Heart right ventricle (tissue), 16 donors: ENCODE data around the gene PPP1CC. TPM values are rescaled to one million over a fixed set of nuclear protein-coding genes. Genes with fewer than 3 reads are reported as not detected.

Experiments used
- ATAC-seq, 8 donors: fragments of 200-7000 bp; cut with Tn5 transposase; one replicate each; pipeline ENCODE4 v1.9.1; 2020; ENCODE audit warnings: mild to moderate bottlenecking in 8 of 8, moderate library complexity in 8 of 8, moderate number of reproducible peaks in 1 of 8
- DNase-seq, 2 donors: peaks; one replicate each; pipeline ENCODE4 v3.0.0-alpha.2; 2020
- H3K27ac ChIP-seq, 10 donors: fragments of 200-600 bp; sonication (generic) in 2 of 10; one replicate each; pipeline versions ENCODE4 v1.5.0 to v1.8.0; 2020 to 2022; ENCODE audit warnings: mild to moderate bottlenecking in 3 of 10
- H3K27me3 ChIP-seq, 7 donors: fragments of 200-600 bp; one replicate each; pipeline ENCODE4 v1.8.0; 2021 to 2022; ENCODE audit warnings: mild to moderate bottlenecking in 2 of 7
- H3K36me3 ChIP-seq, 9 donors: fragments of 200-600 bp; sonication (generic) in 1 of 9; one replicate each; pipeline versions ENCODE4 v1.5.0 to v1.8.0; 2020 to 2022; ENCODE audit warnings: mild to moderate bottlenecking in 2 of 9
- H3K4me1 ChIP-seq, 9 donors: fragments of 200-600 bp; sonication (generic) in 1 of 9; one replicate each; pipeline versions ENCODE4 v1.5.0 to v1.8.0; 2020 to 2022; ENCODE audit warnings: mild to moderate bottlenecking in 4 of 9
- H3K4me3 ChIP-seq, 10 donors: fragments of 200-600 bp; sonication (generic) in 2 of 10; one replicate each; pipeline versions ENCODE4 v1.5.0 to v1.8.0; 2020 to 2022; ENCODE audit warnings: mild to moderate bottlenecking in 7 of 10, moderate library complexity in 2 of 10
- H3K9me3 ChIP-seq, 11 donors: fragments of 200-600 bp in 10 of 11; sonication (generic) in 2 of 11; one replicate each; pipeline versions ENCODE4 v1.5.0 to v1.8.0; 2013 to 2022; ENCODE audit warnings: mild to moderate bottlenecking in 2 of 11, control low read depth in 1 of 11, moderate library complexity in 1 of 11
- CTCF ChIP-seq, 9 donors: fragments of 200-600 bp; sonication (generic) in 2 of 9; IDR thresholded peaks; one replicate each; pipeline versions ENCODE4 v1.5.0 to v1.8.0; 2021 to 2022; ENCODE audit warnings: antibody characterized with exemption in 9 of 9, mild to moderate bottlenecking in 5 of 9, moderate library complexity in 1 of 9
- WGBS, 2 donors: extraction: QIAGEN DNeasy Blood & Tissue Kit; methylation state at CpG; one replicate each; pipeline ENCODE4 v1.1.7; 2013; ENCODE audit warnings: inconsistent platforms in 1 of 2; 5-methylcytosine and 5-hydroxymethylcytosine counted together
- intact Hi-C, 10 donors: fragments of 100-400 bp; cut with DNase I; formaldehyde crosslinking; loops; one replicate each; pipeline versions ENCODE4 v1.11.1 to v1.14.2; 2022
- polyA plus RNA-seq, 2 donors: library from polyadenylated mRNA; stranded (reverse); fragments of 200-250 nt; gene quantifications; one replicate each; pipeline ENCODE4 v1.2.3, GENCODE V29; 2013
- total RNA-seq, 10 donors: library from RNA; stranded (reverse); fragmentation: NEBNext Ultra II Directional in 3 of 10; extraction: Animal tissue kit (Norgen Biotek cat#: 25700) in 3 of 10; gene quantifications; one replicate each; pipeline versions ENCODE4 v1.2.1 to v1.2.4, GENCODE V29; 2021 to 2023
- donor health status: Arrhythmogenic right ventricular cardiomyopathy.
- donor health status: ischemic (EF 13 %, LVEDD 7.1; RV severe dilation, severe dysfunction).
- donor health status: healthy with polysubstance abuse.
- donor health status: DM: no; HTN: yes; CAD: no.
- donor health status: DM: no; HTN: no; CAD: no.
- donor health status: ischemic (EF 25% LVEDD 6.9; RV normal size, moderate dysfunction).
- donor health status: ischemic (EF 25% LVEDD 5.7; RV mildly dilated, moderate dysfunction).
- donor health status: healthy.
- donor health status: DM: yes; HTN: yes; CAD: no.
- donor health status: Ischemic cardiomyopathy.
- donor health status: ischemic (EF 35%, LVEDD 5.7; RV mildly dilated, moderate dysfunction).
- donor health status: nonischemic (EF 11% LVEDD 7.7; RV severe dilation, severe dysfunction).
- donor health status: DM: yes; HTN: yes; CAD: no.
- donor health status: PGD.
- donor health status: ischemic (EF 29% LVEDD 5.4; RV normal size, mild dysfunction).
- donor health status: nonischemic (EF 23%, LVEDD 6.1; RV moderate dilation, normal function).

The PPP1CC gene
- total and polyA plus RNA-seq, 12 donors: 66.0 to 248 (median 134) TPM

- H3K4me1 ChIP-seq: peaks cover 0 to 41% (median 23%) of the 10 kb centered on the region in 9 donors
- TF ChIP-seq CTCF (IDR thresholded peaks at IDR 0.05): no peak
- WGBS, 2 donors: 25 to 58% methylated on average over 1 of the region's 1 CpG
- intact Hi-C loops: loop anchor here in 1 of 10 donors (2.0 kb wide), 1 partner anchor 57 kb away; no protein-coding TSS in a partner anchor
- peak in 1 of 8 donors; percentile 23 for ATAC-seq
- DNase-seq: no peak
- no peaks in the 10 kb centered on the region for H3K27me3 ChIP-seq
- peaks cover 0 to 26% (median 0%) of the 10 kb centered on the region in 9 donors for H3K36me3 ChIP-seq
- no peak overlapping the region for H3K4me3 ChIP-seq
- no peak overlapping the region for H3K27ac ChIP-seq
- peaks cover 0 to 5% (median 0%) of the 10 kb centered on the region in 11 donors for H3K9me3 ChIP-seq
These were observed 62.7 kb downstream of the PPP1CC start for GRCh38 chr12:110680032-110680431.

GRCh38 chr12:110679201-110679600 lies 63.5 kb downstream of the PPP1CC start:
- no peak overlapping the region for H3K4me3 ChIP-seq
- peaks cover 0 to 26% (median 0%) of the 10 kb centered on the region in 9 donors for H3K36me3 ChIP-seq
- intact Hi-C loops: no loop called here
- H3K4me1 ChIP-seq: peaks cover 0 to 41% (median 23%) of the 10 kb centered on the region in 9 donors
- TF ChIP-seq CTCF (IDR thresholded peaks at IDR 0.05): no peak
- no peak for DNase-seq
- WGBS, 2 donors: 91 to 95% methylated on average over 12 of the region's 12 CpGs
- H3K27ac ChIP-seq: no peak overlapping the region
- H3K9me3 ChIP-seq: peaks cover 0 to 11% (median 0%) of the 10 kb centered on the region in 11 donors
- ATAC-seq: no peak
- no peaks in the 10 kb centered on the region for H3K27me3 ChIP-seq

- WGBS, 2 donors: 85% methylated on average over 4 of the region's 4 CpGs
- H3K4me3 ChIP-seq: peak overlapping the region in 1 of 10 donors; percentile 11
These were observed 64.7 kb downstream of the PPP1CC start for GRCh38 chr12:110677982-110678381.

GRCh38 chr12:110677206-110677911 lies 65.3 kb downstream of the PPP1CC start:
- peak overlapping the region in 1 of 10 donors; percentile 11 for H3K4me3 ChIP-seq
- peaks cover 0 to 11% (median 0%) of the 10 kb centered on the region in 11 donors for H3K9me3 ChIP-seq
- H3K36me3 ChIP-seq: peaks cover 0 to 17% (median 0%) of the 10 kb centered on the region in 9 donors
- 55 to 70% methylated on average over 5 of the region's 5 CpGs for WGBS, 2 donors
- TF ChIP-seq CTCF (IDR thresholded peaks at IDR 0.05): no peak
- H3K27ac ChIP-seq: peak overlapping the region in 8 of 10 donors; percentile 51 to 74 (median 64)
- no peaks in the 10 kb centered on the region for H3K27me3 ChIP-seq
- intact Hi-C loops: no loop called here
- DNase-seq: peak in 1 of 2 donors; percentile 51
- peaks cover 0 to 46% (median 23%) of the 10 kb centered on the region in 9 donors for H3K4me1 ChIP-seq
- peak; percentile 41 to 88 (median 78) for ATAC-seq

More at GRCh38 chr12:110677982-110678381, 64.7 kb downstream of the PPP1CC start:
- Histone ChIP-seq H3K27ac (peak overlapping the region in 8 of 10 donors; percentile 51 to 74 (median 64)), H3K9me3 (peaks cover 0 to 11% (median 0%) of the 10 kb centered on the region in 11 donors), H3K4me1 (peaks cover 0 to 46% (median 23%) of the 10 kb centered on the region in 9 donors), H3K36me3 (peaks cover 0 to 21% (median 0%) of the 10 kb centered on the region in 9 donors), H3K27me3 (no peaks in the 10 kb centered on the region)
- no peak for TF ChIP-seq CTCF (IDR thresholded peaks at IDR 0.05)
- DNase-seq: no peak
- intact Hi-C loops: no loop called here
- ATAC-seq: peak in 1 of 8 donors; percentile 21
